WI38 (cell line): ENCODE results near the gene AHCYL1.
A peak's percentile ranks its signal among the peaks of the same experiment; 100 is the strongest.

Source experiments
- H3K4me3 ChIP-seq: 2 replicates; pipeline ENCODE4 v1.5.1; 2011; ENCODE audit warnings: low read depth, mild to moderate bottlenecking, control low read depth, low read length
- CTCF ChIP-seq: IDR thresholded peaks from 2 replicates; pipeline ENCODE4 v1.5.1; 2012; ENCODE audit warnings: low read depth, mild to moderate bottlenecking, control low read depth, low read length

Gene AHCYL1

DNA sequence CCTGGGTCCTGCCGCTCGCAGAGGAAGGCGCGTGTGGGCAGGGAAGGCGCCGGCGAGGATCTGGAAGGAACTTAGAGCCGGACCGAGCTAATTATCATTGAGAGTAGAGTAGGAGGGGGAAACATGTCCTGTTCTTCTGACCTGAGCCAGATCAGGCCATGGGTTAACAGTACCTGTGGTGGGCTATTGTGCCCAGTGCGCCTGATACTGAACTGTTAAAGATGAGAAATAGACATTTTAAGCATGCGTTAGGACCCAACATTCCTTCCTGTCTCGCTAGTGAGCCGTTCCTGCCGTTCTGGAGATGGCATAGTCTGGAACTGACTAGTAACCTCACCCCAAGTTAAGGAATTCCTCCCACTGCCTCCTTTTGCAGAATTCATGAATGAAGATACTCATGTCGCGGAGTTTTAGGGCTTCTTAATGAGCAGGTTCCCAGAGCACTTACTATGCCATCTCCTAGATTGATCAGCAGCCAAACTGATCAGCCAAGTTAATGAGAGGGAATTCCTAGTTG is 50.7 kb downstream of the AHCYL1 start:
- TF ChIP-seq CTCF = no peak
- peak overlapping the region; percentile 92 for H3K4me3 ChIP-seq

- TF ChIP-seq CTCF = no peak
- no peak overlapping the region for H3K4me3 ChIP-seq
Measured at GRCh38 chr1:110038271-110038670, 53.7 kb downstream of the AHCYL1 start.

- no peak overlapping the region for H3K4me3 ChIP-seq
- no peak for TF ChIP-seq CTCF
Measured at GRCh38 chr1:110039641-110040040, 55.1 kb downstream of the AHCYL1 start.

GRCh38 chr1:110040548-110040947 is 56.0 kb downstream of the AHCYL1 start:
- no peak for TF ChIP-seq CTCF
- no peak overlapping the region for H3K4me3 ChIP-seq

- no peak for TF ChIP-seq CTCF
Measured at GRCh38 chr1:110043016-110043415, 58.5 kb downstream of the AHCYL1 start.

DNA sequence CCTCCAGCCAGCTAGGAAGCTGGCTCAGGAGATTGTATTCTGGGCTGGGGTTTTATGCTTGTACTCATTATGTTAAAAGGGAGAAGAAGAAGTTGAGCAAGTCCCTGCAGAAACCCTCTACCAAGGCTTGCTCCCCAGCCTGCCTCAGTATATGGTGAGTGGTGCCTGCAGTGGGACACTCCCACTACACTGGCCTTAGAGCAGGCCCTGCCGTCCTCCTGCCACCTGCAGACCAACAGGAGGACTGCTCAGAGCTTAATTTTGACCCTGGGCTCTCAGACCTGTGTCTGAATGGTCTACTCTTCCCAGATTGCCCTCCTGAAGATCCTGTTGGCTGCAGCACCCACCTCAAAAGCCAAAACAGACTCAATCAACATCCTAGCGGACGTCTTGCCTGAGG is 62.9 kb downstream of the AHCYL1 start:
- no peak for TF ChIP-seq CTCF
- H3K4me3 ChIP-seq = no peak overlapping the region

More at GRCh38 chr1:110043016-110043415, 58.5 kb downstream of the AHCYL1 start:
- H3K4me3 ChIP-seq = no peak overlapping the region

- TF ChIP-seq CTCF = no peak
- H3K4me3 ChIP-seq = no peak overlapping the region
Measured at GRCh38 chr1:110048240-110048639, 63.7 kb downstream of the AHCYL1 start.
